Activated naive CD4-positive, alpha-beta T cell (primary cell): ENCODE data around the gene SPG7.

Experiments used
- DNase-seq, 4 experiments: peaks; one replicate each; lab custom pipeline; 2025; lab: John Stamatoyannopoulos, UW

Gene SPG7

GRCh38 chr16:89547291-89547690 lies 39.1 kb downstream of the SPG7 start:
- no peak for DNase-seq

- DNase-seq: no peak
These were observed 39.7 kb downstream of the SPG7 start for GRCh38 chr16:89547860-89548259.

DNA sequence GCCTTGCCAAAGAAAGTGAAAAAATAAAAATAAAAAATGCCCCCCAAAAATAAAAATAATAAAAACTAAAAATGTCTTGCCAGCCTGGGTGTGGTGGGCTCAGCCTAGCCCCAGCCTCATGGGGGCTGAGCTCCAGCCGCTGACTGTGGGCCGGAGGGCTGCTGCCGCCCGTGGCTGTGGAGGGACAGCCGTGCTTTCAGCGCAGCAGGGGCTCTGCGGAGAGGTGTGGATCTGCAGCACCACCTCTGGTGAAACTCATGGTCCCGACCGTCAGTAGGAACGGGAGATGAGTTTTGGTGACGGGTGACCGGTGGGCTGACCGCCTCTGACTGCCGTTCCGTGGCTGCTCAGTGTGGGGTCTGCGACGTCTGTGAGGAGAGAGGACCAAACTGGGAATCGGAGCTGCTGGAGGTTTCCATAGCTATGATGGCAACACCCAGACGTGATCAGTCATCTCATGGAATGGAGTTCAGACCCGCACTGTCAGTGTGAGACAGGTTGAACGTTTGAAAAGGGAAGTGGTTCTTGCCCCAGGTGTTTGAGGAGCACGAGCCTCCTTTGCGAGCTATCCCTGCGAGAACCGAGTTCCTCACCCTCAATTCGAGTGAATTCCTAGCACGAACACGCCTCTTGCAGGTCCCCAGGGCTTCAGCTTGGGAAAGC lies 40.3 kb downstream of the SPG7 start:
- DNase-seq: no peak

DNA sequence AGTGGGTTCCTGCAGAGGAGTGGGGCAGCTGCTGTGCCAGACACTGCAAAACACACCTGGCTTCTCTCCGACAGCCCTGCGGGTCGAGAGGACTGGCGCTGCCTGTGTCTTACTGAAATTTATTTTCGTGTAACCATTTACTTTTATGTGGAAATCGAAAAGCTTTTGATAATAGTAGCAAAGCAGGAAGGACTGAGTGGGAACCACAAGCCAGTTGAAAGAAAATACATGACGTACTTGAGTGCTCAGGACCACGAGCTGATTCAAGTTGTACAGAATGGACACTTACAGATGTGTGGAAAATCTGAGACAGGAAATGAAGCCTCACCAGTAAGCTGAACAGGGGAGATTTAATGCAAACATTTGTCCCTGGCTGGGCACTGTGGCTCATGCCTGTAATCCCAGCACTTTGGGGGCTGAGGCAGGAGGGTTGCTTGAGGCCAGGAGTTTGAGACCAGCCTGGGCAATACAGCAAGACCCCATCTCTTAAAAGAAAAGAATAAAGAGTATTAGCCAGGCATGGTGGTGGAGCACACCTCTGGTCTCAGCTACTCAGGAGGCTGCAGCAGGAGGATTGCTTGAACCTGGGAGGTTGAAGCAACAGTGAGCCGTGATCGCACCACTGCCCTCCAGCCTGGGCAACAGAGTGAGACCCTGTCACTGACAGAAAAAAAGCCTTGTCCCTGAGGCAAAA lies 41.0 kb downstream of the SPG7 start:
- peak in 1 of 4 experiments; percentile 13 for DNase-seq

DNA sequence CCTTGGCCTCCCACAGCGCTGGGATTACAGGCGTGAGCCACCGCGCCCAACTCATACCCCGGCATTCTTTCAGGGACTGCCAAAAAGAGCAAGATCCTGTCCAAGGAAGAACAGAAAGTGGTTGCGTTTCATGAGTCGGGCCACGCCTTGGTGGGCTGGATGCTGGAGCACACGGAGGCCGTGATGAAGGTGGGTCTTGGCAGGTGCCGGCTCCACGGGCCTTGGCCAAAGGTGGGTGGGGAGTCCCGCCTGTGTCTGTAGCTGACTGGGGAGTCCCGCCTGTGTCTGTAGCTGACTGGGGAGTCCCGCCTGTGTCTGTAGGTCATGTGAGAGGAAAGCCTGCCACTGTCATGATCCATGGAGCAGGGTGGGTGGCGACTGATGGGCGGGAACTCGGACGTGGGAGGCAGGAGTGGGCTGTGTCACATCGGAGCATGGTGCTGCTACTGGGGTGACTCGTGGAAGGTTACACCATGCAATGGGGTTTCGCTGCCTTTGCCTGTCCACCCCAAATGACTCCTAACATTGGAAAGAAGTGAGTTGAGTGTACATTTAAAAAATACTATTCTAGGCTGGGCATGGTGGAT lies 42.3 kb downstream of the SPG7 start:
- DNase-seq: no peak

DNA sequence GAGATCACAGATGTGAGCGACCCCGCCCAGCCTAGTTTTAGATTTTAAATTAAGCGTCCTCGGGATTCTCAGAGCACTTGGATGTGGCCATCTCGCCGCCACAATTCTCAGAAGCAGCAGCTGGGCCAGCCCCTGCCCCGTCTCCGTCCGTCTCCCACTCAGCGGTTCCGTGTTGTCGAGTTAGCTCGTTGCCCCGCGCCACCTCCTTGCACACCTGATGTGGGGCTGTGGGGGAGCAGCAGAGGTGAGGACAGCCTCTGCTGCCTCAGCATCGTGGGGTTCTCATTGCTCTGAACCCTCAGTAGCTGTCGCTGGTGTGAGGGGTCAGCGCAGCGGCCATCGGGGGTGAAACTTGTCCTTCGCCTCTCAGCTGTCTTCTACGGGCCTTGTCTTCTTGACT lies 44.1 kb downstream of the SPG7 start:
- DNase-seq: no peak

DNA sequence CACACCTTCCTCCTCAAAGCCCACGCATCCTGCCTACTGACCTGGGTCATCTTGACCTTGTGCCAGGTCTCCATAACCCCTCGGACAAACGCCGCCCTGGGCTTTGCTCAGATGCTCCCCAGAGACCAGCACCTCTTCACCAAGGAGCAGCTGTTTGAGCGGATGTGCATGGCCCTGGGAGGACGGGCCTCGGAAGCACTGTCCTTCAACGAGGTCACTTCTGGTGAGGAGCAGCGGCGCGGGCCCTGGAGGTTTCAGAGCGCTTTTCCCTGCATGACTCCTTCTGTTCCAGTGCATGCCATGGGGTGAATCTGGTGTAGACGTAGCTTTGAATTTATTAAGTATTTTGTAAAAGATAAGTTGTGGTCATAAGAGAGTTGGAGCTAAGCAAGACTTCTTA lies 44.7 kb downstream of the SPG7 start:
- no peak for DNase-seq

DNA sequence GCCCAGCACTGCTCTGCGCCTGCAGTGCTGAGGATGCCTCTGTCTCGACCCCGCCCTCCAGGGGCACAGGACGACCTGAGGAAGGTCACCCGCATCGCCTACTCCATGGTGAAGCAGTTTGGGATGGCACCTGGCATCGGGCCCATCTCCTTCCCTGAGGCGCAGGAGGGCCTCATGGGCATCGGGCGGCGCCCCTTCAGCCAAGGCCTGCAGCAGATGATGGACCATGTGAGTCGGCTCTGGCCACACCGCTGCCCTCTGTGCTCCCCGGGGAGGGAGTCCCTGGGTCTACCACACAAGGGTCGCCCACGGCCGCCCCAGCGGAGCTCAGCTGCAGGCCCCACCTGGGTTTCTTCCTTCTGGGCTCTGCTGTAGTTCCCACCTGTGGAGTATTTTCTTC lies 45.5 kb downstream of the SPG7 start:
- DNase-seq: no peak

- DNase-seq: no peak
These were observed 46.1 kb downstream of the SPG7 start for GRCh38 chr16:89554343-89554742.

DNA sequence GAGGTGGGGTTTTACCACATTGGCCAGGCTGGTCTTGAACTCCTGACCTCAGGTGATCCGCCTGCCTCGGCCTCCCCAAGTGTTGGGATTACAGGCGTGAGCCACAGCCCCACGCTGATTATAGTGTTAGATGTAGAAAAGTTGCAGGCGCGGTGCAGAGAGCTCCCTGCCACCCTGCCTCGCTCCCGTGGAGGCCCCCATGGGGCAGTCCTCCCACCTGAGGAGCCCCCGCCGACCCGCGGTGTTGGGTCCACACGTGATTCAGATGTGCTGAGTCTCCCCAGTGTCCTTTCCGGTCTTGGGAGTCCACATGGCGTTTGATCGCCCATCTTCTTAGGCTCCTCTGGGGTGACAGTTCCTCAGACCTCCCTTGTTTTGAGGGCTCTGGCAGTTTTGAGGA lies 47.1 kb downstream of the SPG7 start:
- DNase-seq: no peak

GRCh38 chr16:89555780-89556179 lies 47.6 kb downstream of the SPG7 start:
- DNase-seq: no peak

DNA sequence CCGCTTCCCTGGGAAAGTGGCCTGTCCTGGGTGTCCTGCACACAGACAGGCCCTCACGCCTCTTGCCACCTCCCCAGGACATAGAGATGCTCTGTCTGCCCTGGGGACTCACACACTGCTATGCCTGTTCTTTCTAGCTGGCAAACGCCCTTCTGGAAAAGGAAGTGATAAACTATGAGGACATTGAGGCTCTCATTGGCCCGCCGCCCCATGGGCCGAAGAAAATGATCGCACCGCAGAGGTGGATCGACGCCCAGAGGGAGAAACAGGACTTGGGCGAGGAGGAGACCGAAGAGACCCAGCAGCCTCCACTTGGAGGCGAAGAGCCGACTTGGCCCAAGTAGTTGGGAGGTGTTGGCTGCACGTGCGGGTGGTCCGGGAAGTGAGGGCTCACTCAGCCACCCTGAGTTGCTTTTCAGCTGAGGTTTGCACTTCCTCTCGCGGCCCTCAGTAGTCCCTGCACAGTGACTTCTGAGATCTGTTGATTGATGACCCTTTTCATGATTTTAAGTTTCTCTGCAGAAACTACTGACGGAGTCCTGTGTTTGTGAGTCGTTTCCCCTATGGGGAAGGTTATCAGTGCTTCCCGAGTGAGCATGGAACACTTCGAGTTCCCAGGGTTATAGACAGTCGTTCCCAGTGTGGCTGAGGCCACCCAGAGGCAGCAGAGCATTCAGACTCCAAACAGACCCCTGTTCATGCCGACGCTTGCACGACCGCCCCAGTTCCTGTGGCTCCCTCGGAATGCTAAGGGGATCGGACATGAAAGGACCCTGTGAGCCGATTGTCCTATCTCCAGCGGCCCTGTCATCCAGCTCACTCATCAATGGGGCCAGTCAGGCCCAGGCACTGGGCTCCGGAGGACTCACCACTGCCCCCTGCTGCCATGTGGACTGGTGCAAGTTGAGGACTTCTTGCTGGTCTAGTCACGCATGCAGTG lies 48.8 kb downstream of the SPG7 start:
- peak; percentile 20 to 79 (median 76) for DNase-seq

DNA sequence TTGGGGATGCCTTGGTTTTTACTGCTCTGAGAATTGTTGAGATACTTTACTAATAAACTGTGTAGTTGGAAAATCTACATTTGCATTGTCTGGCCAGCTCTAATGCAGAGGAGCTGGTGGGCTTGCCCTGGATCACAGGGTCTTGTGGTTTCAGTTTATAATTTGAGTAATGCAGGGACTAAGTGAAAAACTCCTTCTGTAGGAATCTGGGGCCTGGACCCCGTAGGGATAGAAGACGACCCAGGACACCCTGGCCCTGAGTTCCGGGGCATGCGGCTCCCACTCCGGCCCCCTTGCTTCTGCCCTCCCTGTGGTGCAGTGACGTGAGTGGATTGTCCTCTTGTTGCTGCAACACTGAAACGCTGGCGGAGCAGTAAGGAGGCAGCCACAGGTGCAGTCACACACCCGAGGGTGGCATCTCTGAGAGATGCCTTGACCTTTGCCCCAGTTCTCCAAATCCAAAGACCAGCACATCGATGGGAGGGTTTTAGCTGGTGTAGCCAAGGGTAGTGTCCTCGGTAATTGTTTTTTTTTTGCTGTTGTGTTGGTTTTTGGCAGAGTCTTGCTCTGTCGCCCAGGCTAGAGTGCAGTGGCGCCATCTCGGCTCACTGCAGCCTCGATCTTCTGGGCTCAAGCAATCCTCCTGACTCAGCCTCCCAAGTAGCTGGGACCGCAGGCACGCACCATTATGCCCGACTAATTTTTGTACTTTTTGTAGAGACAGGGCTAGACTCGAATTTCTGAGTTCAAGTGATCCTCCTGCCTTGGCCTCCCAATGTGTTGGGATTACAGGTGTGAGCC lies 49.7 kb downstream of the SPG7 start:
- no peak for DNase-seq

DNA sequence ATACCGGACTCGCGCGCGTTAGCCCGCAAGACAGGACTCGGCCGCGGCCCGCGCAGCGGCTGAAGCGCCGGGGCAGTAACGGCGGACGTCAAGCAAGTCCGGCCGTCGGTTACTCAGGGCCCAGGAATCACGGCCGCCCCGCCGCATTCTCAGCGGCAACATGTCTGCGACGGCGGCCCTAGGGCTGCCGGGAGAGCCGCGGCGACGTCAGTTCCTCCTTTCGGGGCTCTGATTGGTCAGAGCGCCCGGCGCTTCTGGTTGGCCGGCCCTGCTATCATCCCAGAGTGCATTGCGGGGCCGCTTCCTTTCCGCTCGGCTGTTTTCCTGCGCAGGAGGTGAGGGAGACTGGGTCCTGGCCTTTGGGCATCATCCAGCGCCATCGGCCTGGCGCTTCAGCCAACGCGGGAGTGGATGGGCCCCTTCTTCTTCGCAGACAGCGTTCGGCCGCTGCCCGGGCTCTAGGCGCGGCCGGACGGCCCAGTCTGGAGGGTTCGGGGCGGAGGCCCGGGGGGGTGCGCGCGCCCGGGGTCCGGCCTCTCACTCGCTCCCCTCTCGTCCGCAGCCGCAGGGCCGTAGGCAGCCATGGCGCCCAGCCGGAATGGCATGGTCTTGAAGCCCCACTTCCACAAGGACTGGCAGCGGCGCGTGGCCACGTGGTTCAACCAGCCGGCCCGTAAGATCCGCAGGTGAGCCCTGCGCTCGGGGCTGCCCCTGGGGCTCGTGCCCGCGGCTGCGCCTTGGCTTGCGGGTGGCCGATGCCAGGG lies 52.4 kb downstream of the SPG7 start, which contains the start of gene RPL13:
TSS of gene RPL13 (plus strand) at position 305 of the 764 bp plus-strand sequence. CDS start at position 583, 278 bp downstream.
- peak; percentile 79 to 89 (median 86) for DNase-seq

GRCh38 chr16:89561142-89561883 lies 53.1 kb downstream of the SPG7 start:
- peak in 1 of 4 experiments; percentile 39 for DNase-seq

DNA sequence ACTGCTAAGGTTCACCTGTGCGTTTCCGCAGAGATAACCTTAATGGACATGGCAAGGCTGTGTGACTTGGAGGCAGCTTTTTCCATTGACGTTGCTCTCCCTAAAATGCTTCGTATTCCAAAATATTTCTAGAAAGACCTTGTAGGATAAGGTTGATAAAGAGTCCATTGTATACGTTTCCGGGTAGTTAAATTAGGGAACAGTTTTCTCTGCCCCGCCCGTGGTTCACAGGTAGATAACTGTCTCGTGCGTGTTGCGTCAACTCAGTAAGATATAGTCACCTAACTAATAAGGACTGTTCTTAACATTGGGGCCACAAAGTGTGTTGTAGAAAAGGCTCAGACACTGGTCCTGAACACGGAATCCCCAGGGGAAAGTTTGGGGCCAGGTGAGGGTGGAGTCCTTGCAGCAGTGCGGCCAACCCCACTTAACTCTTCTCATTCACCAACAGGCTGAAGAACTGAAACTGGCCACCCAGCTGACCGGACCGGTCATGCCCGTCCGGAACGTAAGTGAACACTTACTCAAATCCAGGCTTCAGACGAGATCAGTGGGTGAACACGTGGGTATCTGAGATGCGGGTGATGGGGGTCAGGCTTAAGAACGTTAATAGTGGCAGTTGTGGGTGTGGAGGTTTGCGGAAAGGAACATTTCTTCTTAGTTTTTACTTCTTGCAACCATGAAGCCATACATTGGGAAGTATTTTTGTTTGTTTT lies 53.8 kb downstream of the SPG7 start:
- DNase-seq: no peak

GRCh38 chr16:89562939-89563338 lies 54.7 kb downstream of the SPG7 start:
- no peak for DNase-seq

DNA sequence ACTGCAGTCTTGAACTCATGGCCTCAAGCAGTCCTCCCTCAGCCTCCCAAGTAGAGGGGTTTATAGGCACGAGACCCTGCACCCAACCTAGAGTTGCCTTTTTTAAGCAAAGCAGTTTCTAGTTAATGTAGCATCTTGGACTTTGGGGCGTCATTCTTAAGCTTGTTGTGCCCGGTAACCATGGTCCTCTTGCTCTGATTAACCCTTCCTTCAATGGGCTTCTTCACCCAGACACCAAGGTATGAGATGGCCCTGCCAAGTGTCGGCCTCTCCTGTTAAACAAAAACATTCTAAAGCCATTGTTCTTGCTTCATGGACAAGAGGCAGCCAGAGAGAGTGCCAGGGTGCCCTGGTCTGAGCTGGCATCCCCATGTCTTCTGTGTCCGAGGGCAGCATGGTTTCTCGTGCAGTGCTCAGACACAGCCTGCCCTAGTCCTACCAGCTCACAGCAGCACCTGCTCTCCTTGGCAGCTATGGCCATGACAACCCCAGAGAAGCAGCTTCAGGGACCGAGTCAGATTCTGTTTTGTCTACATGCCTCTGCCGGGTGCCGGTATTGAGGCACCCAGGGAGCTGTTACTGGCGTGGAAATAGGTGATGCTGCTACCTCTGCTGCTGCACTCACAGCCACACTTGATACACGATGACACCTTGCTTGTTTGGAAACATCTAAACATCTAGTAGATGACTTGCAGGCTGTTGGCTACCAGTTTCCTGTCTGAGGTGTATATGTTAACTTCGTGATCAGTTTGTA lies 55.6 kb downstream of the SPG7 start:
- no peak for DNase-seq
